UCSD-AML1 (cell line): Measurements from ENCODE around the gene HOXD4.
A peak's percentile ranks its signal among the peaks of the same experiment; 100 is the strongest.

Experiments used
- DNase-seq: peaks from one replicate; lab custom pipeline; 2025; ENCODE audit not compliant: unreplicated experiment; lab: John Stamatoyannopoulos, UW

Gene HOXD4

DNA sequence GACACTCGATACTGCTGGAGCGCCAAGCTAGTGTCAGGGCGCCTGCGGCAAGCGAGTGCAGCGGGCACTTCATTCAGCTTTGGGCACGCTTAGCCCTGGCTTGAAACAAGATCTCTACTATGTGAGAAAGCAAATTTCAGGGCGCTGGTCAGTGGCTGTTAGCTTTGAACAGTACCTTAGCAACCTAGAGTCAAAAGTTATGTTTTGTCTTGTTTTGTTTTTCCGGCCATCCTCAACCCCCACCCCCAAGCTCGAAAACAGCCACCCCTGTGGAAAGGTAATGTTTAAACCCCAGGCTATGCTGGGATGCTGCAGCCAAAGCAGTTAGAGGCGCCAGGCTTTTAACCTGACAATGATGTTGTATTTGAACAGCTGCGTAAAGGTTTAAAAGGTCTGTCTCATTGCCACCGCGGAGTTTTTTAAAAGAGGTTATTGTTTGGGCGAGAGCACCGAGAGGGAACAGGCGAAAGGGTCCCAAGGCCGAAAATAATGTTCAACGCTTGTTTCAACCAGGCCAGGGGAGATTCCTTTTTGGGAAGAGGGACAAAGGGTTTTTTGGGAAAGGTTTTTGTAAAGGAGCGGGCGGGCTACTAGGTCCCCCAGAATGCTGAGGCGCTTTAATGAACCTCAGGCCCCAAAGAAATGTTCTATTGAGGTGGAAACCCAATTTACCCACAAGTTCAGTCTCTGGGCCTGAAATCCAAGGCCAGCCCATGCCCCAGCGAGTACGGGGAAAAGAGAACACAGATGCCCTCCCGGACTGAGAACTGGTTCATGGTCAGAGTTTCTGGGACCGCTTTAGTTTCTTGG is 37.0 kb upstream of the HOXD4 start:
- no peak for DNase-seq

GRCh38 chr2:176114930-176115625 is 36.3 kb upstream of the HOXD4 start:
- DNase-seq = no peak

- no peak for DNase-seq
Observed at GRCh38 chr2:176115883-176116813, 35.2 kb upstream of the HOXD4 start, which contains the start of gene HOXD10. HOXD10 (plus strand) TSS chr2:176116778; CDS start chr2:176116834, 56 bp downstream.

DNA sequence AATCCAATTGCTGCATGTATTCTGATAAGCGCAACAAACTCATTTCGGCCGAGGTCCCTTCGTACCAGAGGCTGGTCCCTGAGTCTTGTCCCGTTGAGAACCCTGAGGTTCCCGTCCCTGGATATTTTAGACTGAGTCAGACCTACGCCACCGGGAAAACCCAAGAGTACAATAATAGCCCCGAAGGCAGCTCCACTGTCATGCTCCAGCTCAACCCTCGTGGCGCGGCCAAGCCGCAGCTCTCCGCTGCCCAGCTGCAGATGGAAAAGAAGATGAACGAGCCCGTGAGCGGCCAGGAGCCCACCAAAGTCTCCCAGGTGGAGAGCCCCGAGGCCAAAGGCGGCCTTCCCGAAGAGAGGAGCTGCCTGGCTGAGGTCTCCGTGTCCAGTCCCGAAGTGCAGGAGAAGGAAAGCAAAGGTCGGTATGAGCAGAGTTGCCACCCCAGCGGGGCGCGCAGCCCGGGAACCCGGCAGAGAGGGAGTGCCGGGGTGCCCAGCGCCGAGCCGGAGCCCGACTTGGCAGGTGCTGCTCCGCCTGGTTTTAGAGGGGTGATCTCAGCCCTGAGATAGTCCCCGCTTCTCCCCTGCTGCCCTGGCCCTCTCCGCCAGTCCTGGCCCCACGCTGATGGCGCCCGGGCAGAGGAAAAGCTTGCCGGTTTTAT is 34.1 kb upstream of the HOXD4 start:
- DNase-seq = no peak

DNA sequence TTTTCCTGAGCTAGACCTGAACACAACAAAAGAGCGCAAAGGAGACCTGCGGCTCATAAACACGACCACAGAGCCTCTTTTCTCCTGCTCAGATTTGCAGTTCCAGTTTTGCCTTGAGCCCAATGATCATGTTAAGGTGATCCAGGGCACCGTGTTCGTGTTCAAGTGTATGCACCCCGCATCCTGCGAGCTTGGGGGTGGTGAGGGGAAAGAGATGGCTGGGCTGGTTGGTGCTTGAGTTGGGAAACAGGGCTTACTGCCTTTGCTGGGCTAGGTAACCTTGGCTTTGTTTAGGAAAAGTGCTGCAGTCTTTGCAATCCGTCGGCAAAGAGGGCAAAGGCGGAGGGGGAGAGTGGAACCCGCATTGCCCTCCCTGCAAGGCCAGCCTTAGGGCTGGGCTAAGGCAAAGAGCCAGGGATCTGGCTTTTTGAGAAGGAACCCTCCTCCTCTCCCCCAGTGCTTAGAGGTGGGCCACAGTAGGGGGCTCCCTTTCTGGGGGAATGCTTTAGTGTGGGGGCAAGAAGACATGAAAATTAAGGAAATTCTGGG is 33.5 kb upstream of the HOXD4 start:
- no peak for DNase-seq

DNA sequence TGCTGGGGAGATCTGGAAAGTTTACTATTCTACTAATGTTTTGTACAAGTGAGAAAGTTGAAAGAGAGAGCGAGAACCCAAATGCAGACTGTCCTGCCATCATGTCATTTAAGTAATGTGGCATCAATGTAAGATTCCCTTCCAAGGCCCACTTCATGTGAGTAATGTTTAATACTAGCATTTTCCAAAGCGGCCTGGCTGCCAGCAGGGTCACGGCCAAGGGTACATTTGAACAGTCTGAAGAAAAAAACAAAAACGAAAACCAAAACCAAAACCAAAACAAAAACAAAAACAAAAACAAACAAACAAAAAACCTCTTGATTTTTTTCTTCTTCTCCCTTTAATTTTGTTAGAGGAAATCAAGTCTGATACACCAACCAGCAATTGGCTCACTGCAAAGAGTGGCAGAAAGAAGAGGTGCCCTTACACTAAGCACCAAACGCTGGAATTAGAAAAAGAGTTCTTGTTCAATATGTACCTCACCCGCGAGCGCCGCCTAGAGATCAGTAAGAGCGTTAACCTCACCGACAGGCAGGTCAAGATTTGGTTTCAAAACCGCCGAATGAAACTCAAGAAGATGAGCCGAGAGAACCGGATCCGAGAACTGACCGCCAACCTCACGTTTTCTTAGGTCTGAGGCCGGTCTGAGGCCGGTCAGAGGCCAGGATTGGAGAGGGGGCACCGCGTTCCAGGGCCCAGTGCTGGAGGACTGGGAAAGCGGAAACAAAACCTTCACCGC is 32.6 kb upstream of the HOXD4 start:
- DNase-seq = peak; percentile 24

- no peak for DNase-seq
Observed at GRCh38 chr2:176120364-176121189, 30.8 kb upstream of the HOXD4 start.

GRCh38 chr2:176121190-176122051 is 29.9 kb upstream of the HOXD4 start:
- no peak for DNase-seq

GRCh38 chr2:176122052-176122682 is 29.2 kb upstream of the HOXD4 start:
- no peak for DNase-seq

- no peak for DNase-seq
Observed at GRCh38 chr2:176122683-176123410, 28.5 kb upstream of the HOXD4 start, which contains the start of gene HOXD9. HOXD9 (plus strand) TSS chr2:176122719; CDS start chr2:176122769, 50 bp downstream.

DNA sequence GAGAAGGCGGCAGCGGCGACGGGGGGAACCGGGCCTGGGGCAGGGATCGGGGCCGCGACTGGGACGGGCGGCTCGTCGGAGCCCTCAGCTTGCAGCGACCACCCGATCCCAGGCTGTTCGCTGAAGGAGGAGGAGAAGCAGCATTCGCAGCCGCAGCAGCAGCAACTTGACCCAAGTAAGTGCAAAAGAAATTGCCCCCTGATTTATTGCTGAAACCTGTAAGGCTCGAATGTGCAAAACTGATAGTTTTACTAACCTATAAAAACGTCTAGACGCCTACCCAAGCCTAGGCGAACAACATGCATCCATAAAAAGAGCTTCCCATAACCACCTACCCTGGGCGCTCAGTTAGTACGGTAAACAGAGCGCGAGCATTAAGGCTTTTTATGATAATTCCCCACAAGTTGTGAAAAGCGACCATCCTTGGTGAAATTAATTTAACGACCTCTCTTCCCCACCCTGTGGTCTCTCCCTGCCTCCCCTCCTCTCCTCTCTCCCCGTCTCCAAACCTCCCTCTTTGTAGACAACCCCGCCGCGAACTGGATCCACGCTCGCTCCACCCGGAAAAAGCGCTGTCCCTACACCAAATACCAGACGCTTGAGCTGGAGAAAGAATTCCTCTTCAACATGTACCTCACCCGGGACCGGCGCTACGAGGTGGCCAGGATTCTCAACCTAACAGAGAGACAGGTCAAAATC is 27.8 kb upstream of the HOXD4 start:
- no peak for DNase-seq

DNA sequence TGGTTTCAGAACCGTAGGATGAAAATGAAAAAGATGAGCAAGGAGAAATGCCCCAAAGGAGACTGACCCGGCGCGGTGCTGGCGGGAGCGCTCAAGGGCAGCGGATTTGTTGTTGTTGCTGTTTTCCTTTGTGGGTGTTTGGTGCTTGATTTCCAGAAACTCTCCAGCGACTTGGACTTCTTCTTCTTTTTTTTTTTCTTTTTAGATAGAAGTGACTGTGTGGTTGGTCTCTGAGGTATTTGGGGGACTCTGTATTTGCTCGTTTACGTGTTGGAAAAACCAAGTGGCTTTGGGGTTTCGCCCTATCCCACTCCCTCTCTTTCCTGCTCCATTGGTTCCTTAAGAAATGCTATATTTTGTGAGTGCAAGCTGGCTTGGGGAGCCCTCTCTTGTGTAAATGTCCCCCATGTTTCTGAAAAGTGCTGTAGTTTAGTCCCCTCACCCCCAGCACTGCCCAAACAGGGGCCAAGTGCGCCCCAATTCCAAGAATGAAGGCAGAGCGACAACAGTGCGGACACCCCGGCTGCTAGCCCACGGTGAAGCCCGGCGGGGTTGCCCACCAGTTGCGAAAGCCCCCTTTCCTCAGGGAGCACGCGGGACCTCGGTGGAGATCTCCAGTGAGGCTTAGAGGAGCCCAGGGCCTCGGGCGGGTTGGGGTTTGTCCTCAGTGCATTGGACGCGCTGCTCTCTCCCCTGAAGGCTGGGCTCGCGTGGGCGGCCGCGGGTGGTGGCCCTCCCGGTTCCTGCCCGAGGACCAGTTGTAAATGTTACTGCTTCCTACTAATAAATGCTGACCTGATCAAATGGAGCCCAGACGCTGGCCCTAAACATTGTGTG is 27.0 kb upstream of the HOXD4 start:
- no peak for DNase-seq

DNA sequence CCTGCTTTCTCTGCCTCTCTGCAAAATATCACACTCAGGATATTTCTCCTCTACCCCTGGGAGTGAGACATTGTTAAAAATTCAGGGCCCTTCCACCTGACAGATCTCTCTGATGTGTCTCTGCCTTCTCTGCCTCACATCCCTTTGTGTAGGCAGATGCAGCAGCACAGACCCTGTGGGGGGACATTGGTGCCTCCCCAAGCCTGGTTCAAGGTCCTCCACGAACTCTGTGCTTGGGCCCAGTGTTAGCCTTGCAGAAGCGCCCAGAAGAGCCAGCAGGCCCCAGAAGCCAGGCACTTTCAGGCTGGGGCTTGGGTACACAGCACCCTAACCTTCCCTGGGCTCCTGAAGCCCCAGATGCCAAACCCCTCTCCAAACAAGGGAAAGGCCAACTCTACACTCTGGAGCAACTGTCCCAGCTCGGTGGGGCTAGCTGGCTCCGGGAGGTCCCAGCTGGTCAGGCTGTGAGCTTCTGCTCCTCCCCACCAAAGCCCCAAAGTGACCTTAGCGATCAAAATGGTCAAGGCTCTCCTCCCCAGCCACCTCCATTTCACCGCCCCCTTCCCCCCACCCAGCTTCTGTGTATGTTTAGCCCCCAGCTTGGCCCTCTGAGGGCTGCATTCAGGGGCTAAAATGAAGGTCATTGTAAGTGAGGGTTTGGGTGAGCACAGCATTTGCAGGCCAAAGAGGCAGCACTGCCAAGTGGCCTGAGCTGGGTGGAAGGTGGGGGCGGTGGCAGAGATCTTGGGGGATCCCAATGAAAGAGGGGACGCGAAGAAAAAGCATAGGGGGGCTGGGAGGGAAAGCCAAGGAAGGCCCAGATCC is 26.2 kb upstream of the HOXD4 start:
- no peak for DNase-seq

DNA sequence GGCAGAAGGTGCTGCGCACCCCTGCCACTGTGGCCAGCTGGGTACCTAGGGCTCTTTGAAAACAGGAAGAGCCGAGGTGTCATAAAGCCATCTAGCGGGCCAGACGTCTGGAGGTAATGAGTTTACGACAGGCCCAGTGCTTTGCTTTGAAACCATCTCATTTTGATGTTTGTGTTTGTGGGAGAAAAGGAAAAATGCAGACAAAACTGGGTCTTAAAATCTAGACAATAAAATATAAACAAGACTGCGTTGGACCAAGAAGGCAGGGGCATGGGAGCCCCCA is 25.6 kb upstream of the HOXD4 start:
- no peak for DNase-seq
